GM12878 (cell line): ENCODE data around the gene SLC35D2. TPM values are rescaled to one million over a fixed set of nuclear protein-coding genes. Genes with fewer than 3 reads are reported as not detected.

Experiments used
- ATF3 ChIP-seq: IDR thresholded peaks from 2 replicates; pipeline ENCODE4 v1.6.1; 2011; ENCODE audit warnings: low read depth, mild to moderate bottlenecking, low read length, moderate library complexity, borderline replicate concordance; ENCODE audit errors: extremely low read depth
- BCL11A ChIP-seq: IDR thresholded peaks from 2 replicates; pipeline ENCODE4 v1.6.1; 2011; ENCODE audit warnings: low read depth, low read length
- BCLAF1 ChIP-seq: fragments of 450-650 bp; IDR thresholded peaks from 2 replicates; pipeline ENCODE4 v1.6.1; 2017; ENCODE audit warnings: antibody characterized with exemption, mild to moderate bottlenecking, moderate library complexity
- CBX5 ChIP-seq: sonication (generic); IDR thresholded peaks from 2 replicates; pipeline ENCODE4 v1.6.1; 2016; ENCODE audit warnings: low read depth, moderate library complexity, mild to moderate bottlenecking, inconsistent platforms
- CHD1 ChIP-seq: IDR thresholded peaks from 2 replicates; pipeline ENCODE4 v1.6.1; 2012; ENCODE audit warnings: low read depth, low read length, improper control_type of control experiment
- ETV6 ChIP-seq, 2 experiments: fragments of 450-650 bp in 1 of 2; IDR thresholded peaks in 1 of 2; conservative IDR thresholded peaks in 1 of 2; 2 replicates each; pipeline ENCODE4 v1.6.1; 2014; ENCODE audit warnings: antibody characterized with exemption in 1 of 2, borderline replicate concordance in 1 of 2, low read depth in 1 of 2, mild to moderate bottlenecking in 1 of 2, moderate library complexity in 1 of 2
- FOS ChIP-seq: IDR thresholded peaks from 3 replicates; pipeline ENCODE4 v1.6.1; 2011; ENCODE audit warnings: borderline replicate concordance; ENCODE audit not compliant: insufficient read length; ENCODE audit errors: extremely low read depth
- IRF3 ChIP-seq: fragments of 450-650 bp; IDR thresholded peaks from 2 replicates; pipeline ENCODE4 v1.6.1; 2014; ENCODE audit warnings: mild to moderate bottlenecking
- IRF4 ChIP-seq: IDR thresholded peaks from 2 replicates; pipeline ENCODE4 v1.6.1; 2011; ENCODE audit warnings: low read depth, low read length
- MTA2 ChIP-seq: fragments of 450-650 bp; IDR thresholded peaks from 2 replicates; pipeline ENCODE4 v1.6.1; 2016; ENCODE audit warnings: low read depth, mild to moderate bottlenecking, moderate library complexity
- MXI1 ChIP-seq: fragments of 150-350 bp; IDR thresholded peaks from 2 replicates; pipeline ENCODE4 v1.6.1; 2011; ENCODE audit warnings: low read depth, mild to moderate bottlenecking, inconsistent platforms, low read length, improper control_type of control experiment
- NBN ChIP-seq: fragments of 450-650 bp; IDR thresholded peaks from 2 replicates; pipeline ENCODE4 v1.6.1; 2016
- NFIC ChIP-seq: IDR thresholded peaks from 2 replicates; pipeline ENCODE4 v1.6.1; 2012; ENCODE audit warnings: low read depth, mild to moderate bottlenecking, inconsistent platforms, low read length, moderate library complexity
- NR2C1 ChIP-seq: fragments of 450-650 bp; IDR thresholded peaks from 2 replicates; pipeline ENCODE4 v1.6.1; 2017; ENCODE audit warnings: antibody characterized with exemption, mild to moderate bottlenecking, moderate library complexity
- PML ChIP-seq: IDR thresholded peaks from 2 replicates; pipeline ENCODE4 v1.6.1; 2012; ENCODE audit warnings: low read length, inconsistent platforms
- RUNX3 ChIP-seq: IDR thresholded peaks from 2 replicates; pipeline ENCODE4 v1.6.1; 2012; ENCODE audit warnings: low read length, inconsistent platforms
- SIX5 ChIP-seq: IDR thresholded peaks from 2 replicates; pipeline ENCODE4 v1.6.1; 2011; ENCODE audit warnings: mild to moderate bottlenecking, low read depth, low read length, moderate library complexity; ENCODE audit not compliant: severe bottlenecking
- SMARCA5 ChIP-seq: fragments of 450-650 bp; IDR thresholded peaks from 2 replicates; pipeline ENCODE4 v1.6.1; 2017; ENCODE audit warnings: mild to moderate bottlenecking
- SREBF1 ChIP-seq: IDR thresholded peaks from 2 replicates; pipeline ENCODE4 v1.6.1; 2012; ENCODE audit warnings: mild to moderate bottlenecking, low read length
- STAT1 ChIP-seq: fragments of 450-650 bp; conservative IDR thresholded peaks from 2 replicates; pipeline ENCODE4 v1.6.1; 2014; ENCODE audit warnings: antibody characterized with exemption, mild to moderate bottlenecking
- TCF7 ChIP-seq: IDR thresholded peaks from 2 replicates; pipeline ENCODE4 v1.6.1; 2014; ENCODE audit warnings: antibody characterized with exemption, borderline replicate concordance
- ZNF207 ChIP-seq: fragments of 450-650 bp; IDR thresholded peaks from 2 replicates; pipeline ENCODE4 v1.6.1; 2014; ENCODE audit warnings: antibody characterized with exemption, mild to moderate bottlenecking, borderline replicate concordance
- ZNF24 ChIP-seq: fragments of 450-650 bp; IDR thresholded peaks from 2 replicates; pipeline ENCODE4 v1.6.1; 2017; ENCODE audit warnings: antibody characterized with exemption, mild to moderate bottlenecking
- polyA plus RNA-seq, 11 experiments: library from polyadenylated mRNA; depleted of rRNA in 4 of 11; unstranded in 6 of 11; stranded (reverse) in 5 of 11; fragments of >200 nt; fragmentation: Nextera tagmentation in 4 of 11; fragmentation: Illumina TruSeq in 1 of 11; extraction: Ambion mirVana in 4 of 11; extraction: Trizol in 1 of 11; gene quantifications; 1 replicate in 1 of 11; 2 replicates in 10 of 11; pipeline versions ENCODE4 v1.2.1 to v1.2.3, GENCODE V29; 2011 to 2016; ENCODE audit warnings: inconsistent platforms in 2 of 11, missing spikeins in 2 of 11, low read depth in 1 of 11
- total RNA-seq, 4 experiments: library from RNA; depleted of rRNA in 3 of 4; stranded (reverse); fragments of >200 nt in 3 of 4; fragmentation: Illumina TruSeq in 1 of 4; extraction: Trizol in 1 of 4; gene quantifications; 2 replicates each; pipeline versions ENCODE4 v1.2.1 to v1.2.3, GENCODE V29; 2013 to 2021
- TF ChIP-seq, protein P1 (sequence below): fragments of 450-650 bp; IDR thresholded peaks from 2 replicates; pipeline ENCODE4 v1.6.1; 2018; ENCODE audit warnings: borderline replicate concordance, mild to moderate bottlenecking; ENCODE audit not compliant: partially characterized antibody

The SLC35D2 gene
- total and polyA plus RNA-seq, 10 of the 15 experiments (the other 5 are each of a cell fraction or from before 2014, with no cell fraction given): 0.64 to 6.3 (median 3.5) TPM

- TF ChIP-seq ETV6 (conservative IDR thresholded peaks at IDR 0.05 in 1 of 2, IDR thresholded peaks at IDR 0.05 in 1 of 2; ENCODE audit: borderline replicate concordance in 1 of 2, low read depth in 1 of 2) (0 out of 4 replicates have a peak, but pooled peaks of 1 of the 2 experiments have one; percentile 20), IRF4 (no peak), BCL11A (no peak), ZNF207 (peak; percentile 91), MTA2 (no peak), STAT1 (no peak), MXI1 (peak; percentile 82), NFIC (no peak), SREBF1 (no peak), ZNF24 (no peak), ATF3 (peak; percentile 93), IRF3 (no peak), PML (peak; percentile 72; the same call in 1 of the 2 replicates), CBX5 (no peak), BCLAF1 (no peak), SIX5 (peak; percentile 20), RUNX3 (peak; percentile 61), SMARCA5 (no peak), CHD1 (0 out of 2 replicates have a peak, but pooled peaks have one; percentile 48), NBN (peak; percentile 83; the same call in 1 of the 2 replicates), NR2C1 (peak; percentile 67; the same call in 1 of the 2 replicates), TCF7 (no peak), FOS (no peak)
- TF ChIP-seq, protein P1, sequence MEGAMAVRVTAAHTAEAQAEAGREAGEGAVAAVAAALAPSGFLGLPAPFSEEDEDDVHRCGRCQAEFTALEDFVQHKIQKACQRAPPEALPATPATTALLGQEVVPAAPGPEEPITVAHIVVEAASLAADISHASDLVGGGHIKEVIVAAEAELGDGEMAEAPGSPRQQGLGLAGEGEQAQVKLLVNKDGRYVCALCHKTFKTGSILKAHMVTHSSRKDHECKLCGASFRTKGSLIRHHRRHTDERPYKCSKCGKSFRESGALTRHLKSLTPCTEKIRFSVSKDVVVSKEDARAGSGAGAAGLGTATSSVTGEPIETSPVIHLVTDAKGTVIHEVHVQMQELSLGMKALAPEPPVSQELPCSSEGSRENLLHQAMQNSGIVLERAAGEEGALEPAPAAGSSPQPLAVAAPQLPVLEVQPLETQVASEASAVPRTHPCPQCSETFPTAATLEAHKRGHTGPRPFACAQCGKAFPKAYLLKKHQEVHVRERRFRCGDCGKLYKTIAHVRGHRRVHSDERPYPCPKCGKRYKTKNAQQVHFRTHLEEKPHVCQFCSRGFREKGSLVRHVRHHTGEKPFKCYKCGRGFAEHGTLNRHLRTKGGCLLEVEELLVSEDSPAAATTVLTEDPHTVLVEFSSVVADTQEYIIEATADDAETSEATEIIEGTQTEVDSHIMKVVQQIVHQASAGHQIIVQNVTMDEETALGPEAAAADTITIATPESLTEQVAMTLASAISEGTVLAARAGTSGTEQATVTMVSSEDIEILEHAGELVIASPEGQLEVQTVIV: no peak
These were observed 33.6 kb upstream of the SLC35D2 start (continued) for GRCh38 chr9:96417051-96417586.
